GM13976 (cell line): ENCODE results near the gene ZHX3.
"Not testable (repeated sequence)": the region's sequence is repeated elsewhere in the genome, so short reads cannot be mapped to it uniquely, and the experiment has no call there.

ENCODE experiments used
- DNase-seq: peaks from one replicate; pipeline ENCODE4 v3.0.0; 2012; ENCODE audit warnings: low spot score
- in situ Hi-C: fragments of 300-500 bp; cut with MboI; formaldehyde crosslinking; loops from one replicate; pipeline ENCODE4 v1.12.0; 2022; ENCODE audit warnings: low sequenced_read_pairs, mixed read lengths, inconsistent platforms; ENCODE audit not compliant: unreplicated experiment
- TF ChIP-seq, protein P1 (sequence below): IDR thresholded peaks from 2 replicates; pipeline ENCODE4 v1.5.1; 2012; ENCODE audit warnings: borderline replicate concordance, mild to moderate bottlenecking; ENCODE audit not compliant: insufficient read depth; ENCODE audit errors: extremely low read depth, missing control alignments, control extremely low read depth

The ZHX3 gene

DNA sequence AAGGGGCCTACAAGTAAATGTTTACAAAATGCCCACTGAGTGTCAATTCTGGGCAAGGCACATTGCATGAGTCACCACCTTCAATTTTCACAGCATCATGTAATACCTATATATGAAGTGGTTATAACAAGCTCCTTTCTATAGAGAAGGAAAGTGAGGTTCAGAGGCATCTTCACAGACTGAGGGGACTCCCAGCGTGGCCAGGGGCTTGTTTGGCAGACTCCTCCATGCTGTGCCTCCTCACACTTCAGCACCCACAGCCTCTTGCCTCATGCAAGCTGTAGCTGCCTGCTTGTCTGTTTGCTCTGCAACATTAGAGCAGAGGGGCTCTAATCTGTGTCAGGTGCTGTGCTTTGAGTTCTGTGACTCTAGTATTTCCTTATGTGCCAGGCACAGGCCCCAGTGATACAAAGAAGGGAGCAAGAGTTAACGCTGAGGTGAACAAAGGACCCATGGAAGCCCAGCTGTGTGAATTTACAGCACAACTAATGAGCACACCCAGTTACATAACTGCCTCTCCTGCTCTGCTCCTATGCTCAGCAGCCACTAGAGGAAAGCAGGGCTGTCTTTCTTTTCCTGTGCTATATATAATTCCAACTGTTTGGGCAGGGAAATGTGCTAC, 72.3 kb downstream of the ZHX3 start:
- in situ Hi-C loops: no loop called here
- DNase-seq: no peak
- TF ChIP-seq, protein P1, sequence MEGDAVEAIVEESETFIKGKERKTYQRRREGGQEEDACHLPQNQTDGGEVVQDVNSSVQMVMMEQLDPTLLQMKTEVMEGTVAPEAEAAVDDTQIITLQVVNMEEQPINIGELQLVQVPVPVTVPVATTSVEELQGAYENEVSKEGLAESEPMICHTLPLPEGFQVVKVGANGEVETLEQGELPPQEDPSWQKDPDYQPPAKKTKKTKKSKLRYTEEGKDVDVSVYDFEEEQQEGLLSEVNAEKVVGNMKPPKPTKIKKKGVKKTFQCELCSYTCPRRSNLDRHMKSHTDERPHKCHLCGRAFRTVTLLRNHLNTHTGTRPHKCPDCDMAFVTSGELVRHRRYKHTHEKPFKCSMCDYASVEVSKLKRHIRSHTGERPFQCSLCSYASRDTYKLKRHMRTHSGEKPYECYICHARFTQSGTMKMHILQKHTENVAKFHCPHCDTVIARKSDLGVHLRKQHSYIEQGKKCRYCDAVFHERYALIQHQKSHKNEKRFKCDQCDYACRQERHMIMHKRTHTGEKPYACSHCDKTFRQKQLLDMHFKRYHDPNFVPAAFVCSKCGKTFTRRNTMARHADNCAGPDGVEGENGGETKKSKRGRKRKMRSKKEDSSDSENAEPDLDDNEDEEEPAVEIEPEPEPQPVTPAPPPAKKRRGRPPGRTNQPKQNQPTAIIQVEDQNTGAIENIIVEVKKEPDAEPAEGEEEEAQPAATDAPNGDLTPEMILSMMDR: no peak

DNA sequence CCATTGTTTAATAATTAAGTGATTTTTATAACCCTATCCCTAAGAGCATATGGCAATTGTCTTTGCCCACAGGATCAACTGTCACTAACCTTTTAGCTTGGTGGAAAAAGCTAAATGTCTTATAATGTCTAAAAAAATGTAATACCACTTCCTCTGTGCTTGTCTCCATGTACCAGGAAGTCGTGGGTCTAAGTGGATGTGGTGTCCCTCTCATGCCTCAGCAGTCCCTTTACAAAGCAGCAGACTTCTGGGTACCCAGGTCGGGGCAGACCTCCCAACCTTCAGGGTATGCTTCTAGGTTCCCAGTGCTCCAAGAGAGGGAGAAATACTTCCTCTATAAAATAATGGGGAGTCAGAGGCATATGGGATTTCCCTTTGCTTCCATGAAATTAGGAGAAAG, 74.7 kb downstream of the ZHX3 start:
- TF ChIP-seq, protein P1: no peak
- no peak for DNase-seq
- in situ Hi-C loops: no loop called here

DNA sequence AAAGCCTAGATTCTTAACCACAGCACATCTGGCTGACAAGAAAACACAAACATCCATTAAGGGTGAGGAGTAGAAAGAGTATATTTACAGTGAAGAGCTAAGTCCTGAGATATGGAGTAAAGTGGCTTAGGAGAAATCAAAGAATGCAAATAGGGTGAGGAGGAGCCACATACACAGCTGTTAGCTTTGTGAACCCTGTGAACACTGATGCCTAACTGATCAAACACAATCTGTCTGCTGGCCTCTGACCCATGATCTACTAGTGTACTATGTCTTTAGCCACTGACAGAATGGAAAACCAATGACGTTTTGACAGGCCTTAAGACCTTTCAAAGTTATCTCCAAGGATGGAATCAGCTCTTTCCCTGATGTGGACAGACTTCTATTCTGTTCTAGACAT, 75.2 kb downstream of the ZHX3 start:
- TF ChIP-seq, protein P1: no peak
- in situ Hi-C loops: no loop called here
- no peak for DNase-seq

DNA sequence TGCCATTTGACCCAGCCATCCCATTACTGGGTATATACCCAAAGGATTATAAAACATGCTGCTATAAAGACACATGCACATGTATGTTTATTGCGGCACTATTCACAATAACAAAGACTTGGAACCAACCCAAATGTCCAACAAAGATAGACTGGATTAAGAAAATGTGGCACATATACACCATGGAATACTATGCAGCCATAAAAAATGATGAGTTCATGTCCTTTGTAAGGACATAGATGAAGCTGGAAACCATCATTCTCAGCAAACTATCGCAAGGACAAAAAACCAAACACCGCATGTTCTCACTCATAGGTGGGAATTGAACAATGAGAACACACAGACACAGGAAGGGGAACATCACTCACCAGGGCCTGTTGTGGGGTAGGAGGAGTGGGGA, 80.3 kb downstream of the ZHX3 start:
- DNase-seq, in situ Hi-C loops: not testable (repeated sequence)

DNA sequence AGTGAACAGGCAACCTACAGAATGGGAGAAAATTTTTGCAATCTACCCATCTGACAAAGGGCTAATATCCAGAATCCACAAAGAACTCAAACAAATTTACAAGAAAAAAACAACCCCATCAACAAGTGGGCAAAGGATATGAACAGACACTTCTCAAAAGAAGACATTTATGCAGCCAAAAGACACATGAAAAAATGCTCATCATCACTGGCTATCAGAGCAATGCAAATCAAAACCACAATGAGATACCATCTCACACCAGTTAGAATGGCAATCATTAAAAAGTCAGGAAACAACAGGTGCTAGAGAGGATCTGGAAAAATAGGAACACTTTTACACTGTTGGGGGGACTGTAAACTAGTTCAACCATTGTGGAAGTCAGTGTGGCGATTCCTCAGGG, 80.7 kb downstream of the ZHX3 start:
- in situ Hi-C loops, DNase-seq: not testable (repeated sequence)

DNA sequence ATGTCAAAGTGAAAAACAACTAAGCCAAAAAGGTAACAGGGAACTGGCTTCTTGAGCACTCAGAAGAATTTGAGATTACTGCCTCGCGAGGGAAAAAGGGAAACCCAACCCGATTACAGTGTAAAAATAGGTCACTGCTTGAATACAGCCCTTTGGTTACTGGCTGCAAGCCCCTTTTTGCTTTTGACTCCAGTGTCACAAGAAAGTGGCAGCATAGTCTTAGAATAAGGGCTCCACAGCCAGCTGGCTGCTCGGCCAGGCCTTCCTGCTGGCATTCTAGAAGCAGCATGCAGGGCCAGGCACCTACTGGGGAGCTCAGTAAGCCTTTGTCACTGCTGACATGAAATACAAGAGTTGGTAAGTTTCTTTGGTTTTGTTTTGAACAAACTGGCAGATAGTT, 83.0 kb downstream of the ZHX3 start:
- TF ChIP-seq, protein P1: no peak
- no peak for DNase-seq
- in situ Hi-C loops: no loop called here

DNA sequence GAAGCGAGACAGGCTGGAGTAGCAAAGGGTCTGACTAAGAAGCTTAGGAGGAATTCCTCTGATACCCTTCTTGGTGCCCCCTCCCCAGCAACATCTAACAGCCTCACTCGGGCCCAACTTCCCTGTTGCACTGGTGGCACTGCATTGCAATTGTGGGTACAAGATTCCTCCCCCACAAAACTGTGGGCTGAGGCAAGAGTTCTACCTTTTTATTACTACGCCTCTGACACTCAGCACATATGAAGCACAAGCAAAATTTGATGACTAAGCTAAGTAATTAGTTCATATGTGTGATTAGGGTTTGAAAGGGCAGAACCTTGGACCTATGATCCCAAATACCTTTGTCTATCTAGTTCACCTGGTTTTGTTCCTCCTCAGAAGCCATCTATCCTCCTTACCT, 83.5 kb downstream of the ZHX3 start:
- TF ChIP-seq, protein P1: no peak
- in situ Hi-C loops: no loop called here
- DNase-seq: no peak
